ENCODE results near the gene PKIG.

DNA sequence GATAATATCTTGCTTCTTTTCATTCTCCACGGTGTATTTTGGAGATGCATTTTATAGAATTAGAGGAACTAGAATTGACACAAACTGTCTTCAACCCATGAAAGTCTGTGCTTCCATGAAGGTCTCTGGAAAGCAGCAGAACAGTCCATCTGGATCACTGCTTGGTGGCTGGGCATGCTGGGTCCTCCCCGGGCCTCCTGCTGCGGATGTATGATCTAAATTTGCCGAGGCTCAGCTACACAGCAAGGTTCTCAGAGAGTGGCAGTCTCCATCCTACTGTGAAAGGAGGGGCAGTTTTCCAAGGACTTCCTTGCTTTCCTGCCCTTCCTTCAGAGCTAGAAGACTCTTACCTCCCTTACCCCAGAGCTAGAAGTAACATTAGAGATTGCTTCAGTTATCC is 15.1 kb downstream of the PKIG start:
- TF ChIP-seq, protein P1, sequence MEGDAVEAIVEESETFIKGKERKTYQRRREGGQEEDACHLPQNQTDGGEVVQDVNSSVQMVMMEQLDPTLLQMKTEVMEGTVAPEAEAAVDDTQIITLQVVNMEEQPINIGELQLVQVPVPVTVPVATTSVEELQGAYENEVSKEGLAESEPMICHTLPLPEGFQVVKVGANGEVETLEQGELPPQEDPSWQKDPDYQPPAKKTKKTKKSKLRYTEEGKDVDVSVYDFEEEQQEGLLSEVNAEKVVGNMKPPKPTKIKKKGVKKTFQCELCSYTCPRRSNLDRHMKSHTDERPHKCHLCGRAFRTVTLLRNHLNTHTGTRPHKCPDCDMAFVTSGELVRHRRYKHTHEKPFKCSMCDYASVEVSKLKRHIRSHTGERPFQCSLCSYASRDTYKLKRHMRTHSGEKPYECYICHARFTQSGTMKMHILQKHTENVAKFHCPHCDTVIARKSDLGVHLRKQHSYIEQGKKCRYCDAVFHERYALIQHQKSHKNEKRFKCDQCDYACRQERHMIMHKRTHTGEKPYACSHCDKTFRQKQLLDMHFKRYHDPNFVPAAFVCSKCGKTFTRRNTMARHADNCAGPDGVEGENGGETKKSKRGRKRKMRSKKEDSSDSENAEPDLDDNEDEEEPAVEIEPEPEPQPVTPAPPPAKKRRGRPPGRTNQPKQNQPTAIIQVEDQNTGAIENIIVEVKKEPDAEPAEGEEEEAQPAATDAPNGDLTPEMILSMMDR (conservative IDR thresholded peaks at IDR 0.05; ENCODE audit: low read length), result no peak
- TF ChIP-seq EZH2phosphoT487 (IDR thresholded peaks at IDR 0.05; ENCODE audit: borderline replicate concordance, low read depth, low read length), result no peak

Data from OCI-LY7 (cell line).